Chondrocyte (in vitro differentiated cells): Measurements from ENCODE around the gene SPAG9. TPM values are rescaled to one million over a fixed set of nuclear protein-coding genes. Genes with fewer than 3 reads are reported as not detected.

ENCODE experiments used
- DNase-seq: peaks from one replicate; pipeline ENCODE4 v3.0.0; 2021; ENCODE audit warnings: mixed read lengths, low spot score
- H3K27ac Mint-ChIP-seq: one replicate; pipeline ENCODE4 v1.8.0; 2021; ENCODE audit warnings: mild to moderate bottlenecking, moderate library complexity, mixed read lengths; ENCODE audit not compliant: unreplicated experiment
- H3K27me3 Mint-ChIP-seq: 2 replicates; pipeline ENCODE4 v1.8.0; 2021; ENCODE audit warnings: low read depth, mixed read lengths
- H3K36me3 Mint-ChIP-seq: 2 replicates; pipeline ENCODE4 v1.8.0; 2021; ENCODE audit warnings: low read depth, mixed read lengths
- H3K4me1 Mint-ChIP-seq: 2 replicates; pipeline ENCODE4 v1.8.0; 2021; ENCODE audit warnings: low read depth, mild to moderate bottlenecking, mixed read lengths
- H3K4me3 Mint-ChIP-seq: one replicate; pipeline ENCODE4 v1.8.0; 2021; ENCODE audit warnings: mild to moderate bottlenecking, moderate library complexity, mixed read lengths; ENCODE audit not compliant: unreplicated experiment
- H3K9me3 Mint-ChIP-seq: 2 replicates; pipeline ENCODE4 v1.8.0; 2021; ENCODE audit warnings: low read depth, mixed read lengths
- CTCF ChIP-seq: fragments of 200-600 bp; sonication (generic); IDR thresholded peaks from 2 replicates; pipeline ENCODE4 v1.5.0; 2021; ENCODE audit warnings: antibody characterized with exemption, mild to moderate bottlenecking, moderate library complexity
- total RNA-seq: library from RNA; stranded (reverse); gene quantifications from 3 replicates; pipeline ENCODE4 v1.2.1, GENCODE V29; 2021

SPAG9 gene
- total RNA-seq, 1 donor from 2014 or later = 92.7 TPM

GRCh38 chr17:51059781-51060180, 60.9 kb downstream of the SPAG9 start:
- DNase-seq = no peak
- Mint-ChIP-seq H3K36me3 (no peaks in the 10 kb centered on the region), H3K9me3 (no peaks in the 10 kb centered on the region), H3K4me3 (no peak overlapping the region), H3K27me3 (no peaks in the 10 kb centered on the region), H3K27ac (peak overlapping the region; percentile 57), H3K4me1 (peaks cover 45% of the 10 kb centered on the region)
- no peak for TF ChIP-seq CTCF

- peaks cover 39% of the 10 kb centered on the region for H3K4me1 Mint-ChIP-seq
- H3K9me3 Mint-ChIP-seq = no peaks in the 10 kb centered on the region
- H3K27ac Mint-ChIP-seq = peak overlapping the region; percentile 92
- no peak for TF ChIP-seq CTCF
- H3K36me3 Mint-ChIP-seq = no peaks in the 10 kb centered on the region
- no peak overlapping the region for H3K4me3 Mint-ChIP-seq
- H3K27me3 Mint-ChIP-seq = no peaks in the 10 kb centered on the region
- DNase-seq = no peak
These were observed 63.1 kb downstream of the SPAG9 start for GRCh38 chr17:51057534-51057933.

- no peaks in the 10 kb centered on the region for H3K36me3 Mint-ChIP-seq
- TF ChIP-seq CTCF = peak; percentile 93
- peak overlapping the region; percentile 92 for H3K27ac Mint-ChIP-seq
- peaks cover 37% of the 10 kb centered on the region for H3K4me1 Mint-ChIP-seq
- no peak for DNase-seq
- no peaks in the 10 kb centered on the region for H3K27me3 Mint-ChIP-seq
- no peak overlapping the region for H3K4me3 Mint-ChIP-seq
- H3K9me3 Mint-ChIP-seq = no peaks in the 10 kb centered on the region
These were observed 63.7 kb downstream of the SPAG9 start for GRCh38 chr17:51056813-51057510.

GRCh38 chr17:51054748-51055147, 65.9 kb downstream of the SPAG9 start:
- Mint-ChIP-seq H3K36me3 (no peaks in the 10 kb centered on the region), H3K4me3 (no peak overlapping the region), H3K4me1 (peaks cover 36% of the 10 kb centered on the region), H3K9me3 (no peaks in the 10 kb centered on the region), H3K27ac (no peak overlapping the region), H3K27me3 (no peaks in the 10 kb centered on the region)
- no peak for DNase-seq
- no peak for TF ChIP-seq CTCF

- H3K27ac Mint-ChIP-seq = no peak overlapping the region
These were observed 68.4 kb downstream of the SPAG9 start for GRCh38 chr17:51052235-51052634.

More at GRCh38 chr17:51052235-51052634, 68.4 kb downstream of the SPAG9 start:
- DNase-seq = no peak
- peaks cover 23% of the 10 kb centered on the region for H3K4me1 Mint-ChIP-seq
- no peaks in the 10 kb centered on the region for H3K36me3 Mint-ChIP-seq
- no peak for TF ChIP-seq CTCF
- H3K4me3 Mint-ChIP-seq = no peak overlapping the region
- H3K9me3 Mint-ChIP-seq = no peaks in the 10 kb centered on the region
- H3K27me3 Mint-ChIP-seq = no peaks in the 10 kb centered on the region
